HCT116 (cell line): ENCODE results near the gene CORO2B. TPM values are rescaled to one million over a fixed set of nuclear protein-coding genes. Genes with fewer than 3 reads are reported as not detected.

ENCODE experiments used
- ATAC-seq: fragments of 200-7000 bp; cut with Tn5 transposase; 2 replicates; pipeline ENCODE4 v1.9.1; 2020; ENCODE audit warnings: mild to moderate bottlenecking, moderate library complexity
- BruUV-seq: library from RNA; stranded (reverse); fragments of 400-500 nt; replicated peaks from 2 replicates; lab custom pipeline; 2021; lab: Mats Ljungman, UMichigan
- CTCF ChIA-PET: fragments of 300-600 bp; sonication (Branson Sonifier 250); formaldehyde crosslinking; loops from one replicate; lab custom pipeline; 2021; ENCODE audit warnings: antibody characterized with exemption; lab: Charles Lee
- POLR2A ChIA-PET: fragments of 300-600, 350-600 bp; sonication (Branson Sonifier 250); formaldehyde crosslinking; loops from one replicate; lab custom pipeline; 2021; ENCODE audit warnings: antibody characterized with exemption; lab: Charles Lee
- RAD21 ChIA-PET, 2 experiments: fragments of 300-600 bp; sonication (Branson Sonifier 250); formaldehyde crosslinking; loops; one replicate each; lab custom pipeline; 2023; ENCODE audit warnings: low total read pairs in 2 of 2; ENCODE audit not compliant: uncharacterized antibody in 2 of 2, unreplicated experiment in 2 of 2, low non-redundant PET in 1 of 2; lab: Charles Lee
- DNase-seq: peaks from one replicate; pipeline ENCODE4 v3.0.0-alpha.2; 2010; ENCODE audit warnings: low read depth, low spot score
- H2AFZ ChIP-seq: fragments of 200-600 bp; shearing (Covaris generic), sonication (generic); 2 replicates; pipeline ENCODE4 v1.6.1; 2017; ENCODE audit warnings: low read depth, mixed run types, mixed read lengths, antibody characterized with exemption, low read length; ENCODE audit not compliant: poor library complexity, severe bottlenecking
- H3K27ac ChIP-seq: 2 replicates; pipeline ENCODE4 v1.5.1; 2012; ENCODE audit warnings: low read depth, low read length
- H3K27me3 ChIP-seq: fragments of 200-600 bp; sonication (generic); 2 replicates; pipeline ENCODE4 v1.6.1; 2016; ENCODE audit warnings: mixed run types, low read length, mixed read lengths; ENCODE audit not compliant: insufficient read depth
- H3K36me3 ChIP-seq, 2 experiments: fragments of 200-500 bp in 1 of 2; fragments of 200-600 bp in 1 of 2; sonication (Bioruptor generic) in 1 of 2; sonication (generic) in 1 of 2; 2 replicates each; pipeline versions ENCODE4 v1.5.1 to v1.6.1; 2014 to 2016; ENCODE audit warnings: low read length in 2 of 2, inconsistent platforms in 1 of 2, mixed read lengths in 1 of 2, mixed run types in 1 of 2; ENCODE audit not compliant: insufficient read depth in 2 of 2, control insufficient read depth in 1 of 2
- H3K4me1 ChIP-seq, 2 experiments: fragments of 200-600 bp in 1 of 2; sonication (generic) in 1 of 2; 2 replicates each; pipeline versions ENCODE4 v1.5.1 to v1.6.1; 2012 to 2017; ENCODE audit warnings: low read length in 2 of 2, inconsistent platforms in 1 of 2, mild to moderate bottlenecking in 1 of 2, mixed read lengths in 1 of 2, mixed run types in 1 of 2, moderate library complexity in 1 of 2; ENCODE audit not compliant: insufficient read depth in 2 of 2, control insufficient read depth in 1 of 2
- H3K4me2 ChIP-seq: fragments of 200-600 bp; sonication (generic); 2 replicates; pipeline ENCODE4 v1.6.1; 2017; ENCODE audit warnings: mixed run types, low read length, mixed read lengths
- H3K4me3 ChIP-seq, 2 experiments: fragments of 200-600 bp in 1 of 2; sonication (generic) in 1 of 2; replicated peaks in 1 of 2; 2 replicates each; pipeline ENCODE4 v1.5.1; 2011 to 2016; ENCODE audit warnings: low read length in 2 of 2, control low read depth in 1 of 2, low read depth in 1 of 2, mild to moderate bottlenecking in 1 of 2, mixed read lengths in 1 of 2, mixed run types in 1 of 2
- H3K79me2 ChIP-seq: fragments of 200-600 bp; sonication (generic); 2 replicates; pipeline ENCODE4 v1.6.1; 2017; ENCODE audit warnings: mild to moderate bottlenecking, mixed run types, low read length, moderate library complexity, mixed read lengths; ENCODE audit not compliant: insufficient read depth
- H3K9ac ChIP-seq: fragments of 200-600 bp; sonication (generic); 2 replicates; pipeline ENCODE4 v1.6.1; 2016; ENCODE audit warnings: low read length, mixed read lengths
- H3K9me2 ChIP-seq: fragments of 200-600 bp; sonication (generic), shearing (Covaris generic); 2 replicates; pipeline ENCODE4 v1.6.1; 2017; ENCODE audit warnings: mixed run types, mild to moderate bottlenecking, moderate library complexity; ENCODE audit not compliant: insufficient read depth
- H3K9me3 ChIP-seq, 2 experiments: fragments of 200-500 bp in 1 of 2; fragments of 200-600 bp in 1 of 2; sonication (Bioruptor generic) in 1 of 2; sonication (generic) in 1 of 2; 2 replicates each; pipeline ENCODE4 v1.6.1; 2014 to 2017; ENCODE audit warnings: low read length in 2 of 2, mixed read lengths in 2 of 2, inconsistent platforms in 1 of 2, low read depth in 1 of 2, mild to moderate bottlenecking in 1 of 2, mixed run types in 1 of 2, moderate library complexity in 1 of 2; ENCODE audit not compliant: control insufficient read depth in 1 of 2, insufficient read depth in 1 of 2
- H4K20me1 ChIP-seq: fragments of 200-600 bp; sonication (generic), shearing (Covaris generic); 2 replicates; pipeline ENCODE4 v1.6.1; 2017; ENCODE audit warnings: mixed run types, mild to moderate bottlenecking, moderate library complexity; ENCODE audit not compliant: insufficient read depth
- ATF3 ChIP-seq: IDR thresholded peaks from 2 replicates; pipeline ENCODE4 v1.6.1; 2012
- CBX3 ChIP-seq: IDR thresholded peaks from 2 replicates; pipeline ENCODE4 v1.6.1; 2012; ENCODE audit warnings: low read depth
- CEBPB ChIP-seq: IDR thresholded peaks from 2 replicates; pipeline ENCODE4 v1.6.1; 2012; ENCODE audit warnings: low read depth
- CTCF ChIP-seq, 3 experiments: fragments of 200-600 bp in 1 of 3; sonication (generic) in 1 of 3; IDR thresholded peaks in 2 of 3; conservative IDR thresholded peaks in 1 of 3; 2 replicates each; pipeline ENCODE4 v1.5.1; 2012 to 2017; ENCODE audit warnings: low read depth in 2 of 3, low read length in 2 of 3, antibody characterized with exemption in 1 of 3, borderline replicate concordance in 1 of 3, control low read depth in 1 of 3, mild to moderate bottlenecking in 1 of 3, mixed read lengths in 1 of 3, mixed run types in 1 of 3, moderate library complexity in 1 of 3; ENCODE audit not compliant: insufficient read depth in 1 of 3
- EGR1 ChIP-seq: IDR thresholded peaks from 2 replicates; pipeline ENCODE4 v1.6.1; 2012; ENCODE audit warnings: low read depth
- ELF1 ChIP-seq: IDR thresholded peaks from 2 replicates; pipeline ENCODE4 v1.6.1; 2012; ENCODE audit warnings: low read depth, borderline replicate concordance
- EZH2 ChIP-seq: fragments of 200-600 bp; sonication (generic); IDR thresholded peaks from 2 replicates; pipeline ENCODE4 v1.6.1; 2017; ENCODE audit warnings: antibody characterized with exemption, mixed run types
- EZH2phosphoT487 ChIP-seq: fragments of 200-600 bp; IDR thresholded peaks from 2 replicates; pipeline ENCODE4 v1.6.1; 2018; ENCODE audit warnings: antibody characterized with exemption, borderline replicate concordance
- FOSL1 ChIP-seq: IDR thresholded peaks from 2 replicates; pipeline ENCODE4 v1.6.1; 2012; ENCODE audit warnings: low read depth
- JUND ChIP-seq: IDR thresholded peaks from 2 replicates; pipeline ENCODE4 v1.6.1; 2012
- POLR2A ChIP-seq: IDR thresholded peaks from 2 replicates; pipeline ENCODE4 v1.7.0; 2011; ENCODE audit warnings: borderline replicate concordance; ENCODE audit not compliant: insufficient read depth, insufficient read length; ENCODE audit errors: extremely low read depth
- POLR2AphosphoS5 ChIP-seq: IDR thresholded peaks from 2 replicates; pipeline ENCODE4 v1.6.1; 2011; ENCODE audit warnings: mild to moderate bottlenecking, low read depth, low read length, moderate library complexity
- RAD21 ChIP-seq: IDR thresholded peaks from 2 replicates; pipeline ENCODE4 v1.6.1; 2012; ENCODE audit warnings: low read depth, mild to moderate bottlenecking
- SIN3A ChIP-seq: IDR thresholded peaks from 2 replicates; pipeline ENCODE4 v1.6.1; 2012; ENCODE audit warnings: low read depth
- SRF ChIP-seq: IDR thresholded peaks from 2 replicates; pipeline ENCODE4 v1.6.1; 2012; ENCODE audit warnings: low read depth
- YY1 ChIP-seq: IDR thresholded peaks from 2 replicates; pipeline ENCODE4 v1.6.1; 2011; ENCODE audit warnings: low read length, low read depth, moderate library complexity, mild to moderate bottlenecking; ENCODE audit not compliant: insufficient replicate concordance; ENCODE audit errors: extremely low read depth
- ZFX ChIP-seq: fragments of 450-650 bp; IDR thresholded peaks from 2 replicates; pipeline ENCODE4 v1.6.1; 2017
- intact Hi-C: fragments of 100-400 bp; cut with micrococcal nuclease; formaldehyde crosslinking; loops from 2 replicates; pipeline ENCODE4 v1.10.0; 2022
- total RNA-seq: library from RNA; stranded (reverse); gene quantifications from one replicate; pipeline ENCODE4 v1.2.1, GENCODE V29; 2021; ENCODE audit not compliant: unreplicated experiment
- TF ChIP-seq, protein P1 (sequence below): IDR thresholded peaks from 2 replicates; pipeline ENCODE4 v1.6.1; 2011; ENCODE audit warnings: mild to moderate bottlenecking, low read length, moderate library complexity; ENCODE audit not compliant: insufficient replicate concordance; ENCODE audit errors: extremely low read depth
- TF ChIP-seq, protein P2 (sequence below): IDR thresholded peaks from 2 replicates; pipeline ENCODE4 v1.6.1; 2012; ENCODE audit warnings: low read depth

The CORO2B gene
- total RNA-seq, 1 experiment from 2014 or later = 2.8 TPM

GRCh38 chr15:68555679-68556037 lies 23.1 kb upstream of the CORO2B start:
- no peak overlapping the region for H3K27ac ChIP-seq
- ChIA-PET RAD21 (interaction anchor here in 1 of 2 experiments (3.1 kb wide), 1 partner anchor 118 kb away, joined by 23 read pairs; no protein-coding TSS in a partner anchor), CTCF (interaction anchor here (1.0 to 3.9 kb wide), 2 partner anchors 118 to 369 kb away, joined by 4 to 98 read pairs; no protein-coding TSS in a partner anchor), POLR2A (no interaction called here)
- no peaks in the 10 kb centered on the region for H3K9me2 ChIP-seq
- TF ChIP-seq YY1 (no peak), CBX3 (no peak), ELF1 (no peak), FOSL1 (no peak), ZFX (no peak), EGR1 (no peak), POLR2A (no peak), SIN3A (no peak), CEBPB (no peak), POLR2AphosphoS5 (no peak), EZH2 (no peak), CTCF (IDR thresholded peaks at IDR 0.05 in 2 of 3, conservative IDR thresholded peaks at IDR 0.05 in 1 of 3; ENCODE audit: borderline replicate concordance in 1 of 3, insufficient read depth in 1 of 3, low read depth in 2 of 3, low read length in 2 of 3) (no peak), RAD21 (no peak), EZH2phosphoT487 (no peak), ATF3 (no peak), SRF (no peak), JUND (no peak)
- TF ChIP-seq, protein P1, sequence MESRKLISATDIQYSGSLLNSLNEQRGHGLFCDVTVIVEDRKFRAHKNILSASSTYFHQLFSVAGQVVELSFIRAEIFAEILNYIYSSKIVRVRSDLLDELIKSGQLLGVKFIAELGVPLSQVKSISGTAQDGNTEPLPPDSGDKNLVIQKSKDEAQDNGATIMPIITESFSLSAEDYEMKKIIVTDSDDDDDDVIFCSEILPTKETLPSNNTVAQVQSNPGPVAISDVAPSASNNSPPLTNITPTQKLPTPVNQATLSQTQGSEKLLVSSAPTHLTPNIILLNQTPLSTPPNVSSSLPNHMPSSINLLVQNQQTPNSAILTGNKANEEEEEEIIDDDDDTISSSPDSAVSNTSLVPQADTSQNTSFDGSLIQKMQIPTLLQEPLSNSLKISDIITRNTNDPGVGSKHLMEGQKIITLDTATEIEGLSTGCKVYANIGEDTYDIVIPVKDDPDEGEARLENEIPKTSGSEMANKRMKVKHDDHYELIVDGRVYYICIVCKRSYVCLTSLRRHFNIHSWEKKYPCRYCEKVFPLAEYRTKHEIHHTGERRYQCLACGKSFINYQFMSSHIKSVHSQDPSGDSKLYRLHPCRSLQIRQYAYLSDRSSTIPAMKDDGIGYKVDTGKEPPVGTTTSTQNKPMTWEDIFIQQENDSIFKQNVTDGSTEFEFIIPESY = no peak
- TF ChIP-seq, protein P2, sequence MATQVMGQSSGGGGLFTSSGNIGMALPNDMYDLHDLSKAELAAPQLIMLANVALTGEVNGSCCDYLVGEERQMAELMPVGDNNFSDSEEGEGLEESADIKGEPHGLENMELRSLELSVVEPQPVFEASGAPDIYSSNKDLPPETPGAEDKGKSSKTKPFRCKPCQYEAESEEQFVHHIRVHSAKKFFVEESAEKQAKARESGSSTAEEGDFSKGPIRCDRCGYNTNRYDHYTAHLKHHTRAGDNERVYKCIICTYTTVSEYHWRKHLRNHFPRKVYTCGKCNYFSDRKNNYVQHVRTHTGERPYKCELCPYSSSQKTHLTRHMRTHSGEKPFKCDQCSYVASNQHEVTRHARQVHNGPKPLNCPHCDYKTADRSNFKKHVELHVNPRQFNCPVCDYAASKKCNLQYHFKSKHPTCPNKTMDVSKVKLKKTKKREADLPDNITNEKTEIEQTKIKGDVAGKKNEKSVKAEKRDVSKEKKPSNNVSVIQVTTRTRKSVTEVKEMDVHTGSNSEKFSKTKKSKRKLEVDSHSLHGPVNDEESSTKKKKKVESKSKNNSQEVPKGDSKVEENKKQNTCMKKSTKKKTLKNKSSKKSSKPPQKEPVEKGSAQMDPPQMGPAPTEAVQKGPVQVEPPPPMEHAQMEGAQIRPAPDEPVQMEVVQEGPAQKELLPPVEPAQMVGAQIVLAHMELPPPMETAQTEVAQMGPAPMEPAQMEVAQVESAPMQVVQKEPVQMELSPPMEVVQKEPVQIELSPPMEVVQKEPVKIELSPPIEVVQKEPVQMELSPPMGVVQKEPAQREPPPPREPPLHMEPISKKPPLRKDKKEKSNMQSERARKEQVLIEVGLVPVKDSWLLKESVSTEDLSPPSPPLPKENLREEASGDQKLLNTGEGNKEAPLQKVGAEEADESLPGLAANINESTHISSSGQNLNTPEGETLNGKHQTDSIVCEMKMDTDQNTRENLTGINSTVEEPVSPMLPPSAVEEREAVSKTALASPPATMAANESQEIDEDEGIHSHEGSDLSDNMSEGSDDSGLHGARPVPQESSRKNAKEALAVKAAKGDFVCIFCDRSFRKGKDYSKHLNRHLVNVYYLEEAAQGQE = no peak
- H3K36me3 ChIP-seq = no peaks in the 10 kb centered on the region
- DNase-seq (no peak), ATAC-seq (no peak)
- no peak overlapping the region for H3K4me2 ChIP-seq
- BruUV-seq = no TSS peak
- intact Hi-C loops = no loop called here
- H3K4me1 ChIP-seq = peaks cover 0 to 15% of the 10 kb centered on the region in 2 experiments; a peak in 2 of 4 replicates
- no peak overlapping the region for H2AFZ ChIP-seq
- H3K9ac ChIP-seq = no peak overlapping the region
- H3K27me3 ChIP-seq = no peaks in the 10 kb centered on the region
- H3K4me3 ChIP-seq = no peak overlapping the region
- no peaks in the 10 kb centered on the region for H3K79me2 ChIP-seq
- no peaks in the 10 kb centered on the region for H4K20me1 ChIP-seq
- H3K9me3 ChIP-seq = no peaks in the 10 kb centered on the region
